Right lobe of liver (tissue), 6 donors: ENCODE data around the gene OR10G7. TPM values are rescaled to one million over a fixed set of nuclear protein-coding genes. Genes with fewer than 3 reads are reported as not detected.
"Not testable (repeated sequence)": the region's sequence is repeated elsewhere in the genome, so short reads cannot be mapped to it uniquely, and the experiment has no call there.

Experiments used
- ATAC-seq, 4 donors: fragments of 200-7000 bp; cut with Tn5 transposase; one replicate each; pipeline ENCODE4 v1.9.1; 2020; ENCODE audit warnings: mild to moderate bottlenecking in 4 of 4, moderate library complexity in 4 of 4
- DNase-seq, 3 donors: peaks; one replicate each; pipeline ENCODE4 v3.0.0-alpha.2; 2020
- H3K27ac ChIP-seq, 3 donors: fragments of 200-600 bp; one replicate each; pipeline ENCODE4 v1.8.0; 2022
- H3K27me3 ChIP-seq, 2 donors: fragments of 200-600 bp; one replicate each; pipeline ENCODE4 v1.8.0; 2022
- H3K36me3 ChIP-seq, 4 donors: fragments of 200-600 bp; sonication (generic) in 1 of 4; one replicate each; pipeline versions ENCODE4 v1.5.1 to v1.8.0; 2017 to 2022; ENCODE audit warnings: control low read depth in 1 of 4
- H3K4me1 ChIP-seq, 4 donors: fragments of 200-600 bp; sonication (generic) in 1 of 4; one replicate each; pipeline versions ENCODE4 v1.5.1 to v1.8.0; 2017 to 2022; ENCODE audit warnings: control low read depth in 1 of 4
- H3K4me3 ChIP-seq, 3 donors: fragments of 200-600 bp; one replicate each; pipeline ENCODE4 v1.8.0; 2022
- H3K9me3 ChIP-seq, 4 donors: fragments of 200-600 bp; sonication (generic) in 1 of 4; one replicate each; pipeline versions ENCODE4 v1.5.1 to v1.8.0; 2017 to 2022; ENCODE audit warnings: control low read depth in 1 of 4
- CTCF ChIP-seq, 4 donors: fragments of 200-600 bp in 3 of 4; fragments of 450-650 bp in 1 of 4; IDR thresholded peaks; one replicate each; pipeline versions ENCODE4 v1.5.1 to v1.8.0; 2016 to 2022; ENCODE audit warnings: antibody characterized with exemption in 4 of 4, mild to moderate bottlenecking in 2 of 4
- POLR2A ChIP-seq: fragments of 450-650 bp; IDR thresholded peaks from one replicate; pipeline ENCODE4 v1.6.1; 2017; ENCODE audit warnings: antibody characterized with exemption, mild to moderate bottlenecking
- WGBS: methylation state at CpG from one replicate; pipeline ENCODE4 v1.1.6; 2018; ENCODE audit warnings: low coverage, low lambda C conversion rate; ENCODE audit not compliant: insufficient coverage; ENCODE audit errors: missing lambda C conversion rate; 5-methylcytosine and 5-hydroxymethylcytosine counted together
- intact Hi-C, 2 donors: fragments of 100-400 bp; cut with DNase I; formaldehyde crosslinking; loops; one replicate each; pipeline versions ENCODE4 v1.11.2 to v1.14.1; 2022
- total RNA-seq, 6 experiments: library from RNA; depleted of rRNA in 2 of 6; stranded (reverse); fragments of >200 nt in 2 of 6; fragmentation: NEBNext Ultra II Directional in 3 of 6; extraction: Animal tissue kit (Norgen Biotek cat#: 25700) in 3 of 6; gene quantifications; one replicate each; pipeline versions ENCODE4 v1.1.0 to v1.2.4, GENCODE V29; 2016 to 2023
- donor health status: DM: no; HTN: yes; CAD: no.
- donor health status: DM: no; HTN: no; CAD: no.
- donor health status: DM: no; HTN: no; CAD: no.
- donor health status: DM: no; HTN: yes; CAD: no.
- donor health status: DM: no; HTN: yes; CAD: no.

Gene OR10G7
- total RNA-seq, 6 experiments from 2014 or later = not detected

- H3K27me3 ChIP-seq = no peaks in the 10 kb centered on the region
- H3K27ac ChIP-seq = no peak within 1 kb of the TSS
- no peaks in the 10 kb centered on the region for H3K36me3 ChIP-seq
- ATAC-seq = no peak
- H3K4me1 ChIP-seq = no peaks in the 10 kb centered on the region
- WGBS = 36% methylated on average over 2 of the region's 2 CpGs
- intact Hi-C loops = no loop called here
- H3K9me3 ChIP-seq = no peaks in the 10 kb centered on the region
- DNase-seq = no peak
- TF ChIP-seq CTCF (IDR thresholded peaks at IDR 0.05) (no peak), POLR2A (no peak)
- no peak within 1 kb of the TSS for H3K4me3 ChIP-seq
These were observed 14.6 kb downstream of the OR10G7 start, which contains the start of gene OR10G8 for GRCh38 chr11:124026498-124026897. Gene OR10G8 (plus strand): TSS chr11:124026798. CDS start chr11:124029623, 2,825 bp downstream.

- H3K4me3 ChIP-seq, H3K4me1 ChIP-seq, H3K27ac ChIP-seq, H3K27me3 ChIP-seq, H3K9me3 ChIP-seq, intact Hi-C loops, DNase-seq, ATAC-seq, H3K36me3 ChIP-seq: not testable (repeated sequence)
- WGBS = 72% methylated on average over 3 of the region's 9 CpGs
These were observed 25.3 kb downstream of the OR10G7 start for GRCh38 chr11:124015837-124016236.

- ATAC-seq = no peak
- intact Hi-C loops = no loop called here
- Histone ChIP-seq H3K36me3 (no peaks in the 10 kb centered on the region), H3K9me3 (no peaks in the 10 kb centered on the region), H3K4me3 (no peak within 1 kb of the TSS), H3K27ac (no peak within 1 kb of the TSS), H3K4me1 (no peaks in the 10 kb centered on the region), H3K27me3 (no peaks in the 10 kb centered on the region)
- WGBS = 43% methylated on average over 2 of the region's 2 CpGs
- no peak for DNase-seq
- TF ChIP-seq CTCF (IDR thresholded peaks at IDR 0.05) = no peak
- no peak for TF ChIP-seq POLR2A
These were observed 28.4 kb downstream of the OR10G7 start, which contains the start of gene OR10G4 for GRCh38 chr11:124012697-124013096. Gene OR10G4 (plus strand): TSS chr11:124012997. CDS start chr11:124015575, 2,578 bp downstream.

GRCh38 chr11:123995119-123995518, 46.0 kb downstream of the OR10G7 start, which contains the start of gene OR10G6:
Gene OR10G6 (minus strand): TSS chr11:123995161. CDS start chr11:123995161, 0 bp downstream.
- no peak within 1 kb of the TSS for H3K27ac ChIP-seq
- no peaks in the 10 kb centered on the region for H3K4me1 ChIP-seq
- no peaks in the 10 kb centered on the region for H3K36me3 ChIP-seq
- WGBS = 35% methylated on average over 1 of the region's 1 CpG
- TF ChIP-seq POLR2A = no peak
- no peak for TF ChIP-seq CTCF (IDR thresholded peaks at IDR 0.05)
- H3K27me3 ChIP-seq = no peaks in the 10 kb centered on the region
- intact Hi-C loops = no loop called here
- DNase-seq = no peak
- no peaks in the 10 kb centered on the region for H3K9me3 ChIP-seq
- H3K4me3 ChIP-seq = no peak within 1 kb of the TSS
- ATAC-seq = no peak

Other genes starting within 250 kb of the OR10G7 start
- not detected for gene OR6M1, start 235.0 kb downstream of the OR10G7 start, total RNA-seq
- not detected for gene TMEM225, start 155.7 kb downstream of the OR10G7 start, total RNA-seq
- not detected for gene OR8D4, start 139.2 kb downstream of the OR10G7 start, total RNA-seq
- gene OR4D5, start 101.7 kb downstream of the OR10G7 start, total RNA-seq = not detected
- gene OR6T1, start 97.5 kb downstream of the OR10G7 start, total RNA-seq = not detected
- gene OR10S1, start 63.5 kb downstream of the OR10G7 start, total RNA-seq = not detected
- not detected for gene OR10G6, start 46.2 kb downstream of the OR10G7 start, total RNA-seq
- gene OR10G4, start 28.3 kb downstream of the OR10G7 start, total RNA-seq = not detected
- not detected for gene OR10G9, start 18.3 kb downstream of the OR10G7 start, total RNA-seq
- gene OR10G8, start 14.5 kb downstream of the OR10G7 start, total RNA-seq = not detected
- gene VWA5A, start 74.1 kb upstream of the OR10G7 start, total RNA-seq = 1 to 10 TPM; 3.5 to 9.0 (median 5.8) TPM
- gene OR10D3, start 142.0 kb upstream of the OR10G7 start, total RNA-seq = not detected
- not detected for gene OR8G1, start 199.8 kb upstream of the OR10G7 start, total RNA-seq
- not detected for gene OR8G5, start 215.1 kb upstream of the OR10G7 start, total RNA-seq